ENCODE measurements around the gene PRR20G. TPM values are rescaled to one million over a fixed set of nuclear protein-coding genes. Genes with fewer than 3 reads are reported as not detected.

The PRR20G gene
- polyA plus RNA-seq, 2 of the 4 experiments (the other 2 are of a cell fraction) = not detected

- POLR2A ChIA-PET = no interaction called here
Measured at GRCh38 chr3:127264292-127264691, 23.6 kb downstream of the PRR20G start.

GRCh38 chr3:127263586-127264231 lies 24.1 kb downstream of the PRR20G start:
- Histone ChIP-seq H3K4me3 (no peak overlapping the region), H3K27ac (no peak overlapping the region), H3K9me3 (peaks cover 1% of the 10 kb centered on the region; the same call in 1 of the 3 replicates), H3K4me2 (no peak overlapping the region), H3K4me1 (no peaks in the 10 kb centered on the region)
- ATAC-seq (no peak), DNase-seq (ENCODE audit: low read depth in 1 of 2, low spot score in 1 of 2) (no peak), FAIRE-seq (no peak)
- TF ChIP-seq HMGXB4 (CRISPR knock-in tag; IDR thresholded peaks at IDR 0.05; ENCODE audit: borderline replicate concordance) (no peak), ATOH8 (CRISPR knock-in tag; IDR thresholded peaks at IDR 0.05; ENCODE audit: low read depth) (no peak)
- ChIA-PET CTCF (interaction anchor here (1.0 to 1.3 kb wide), 2 partner anchors 9 to 14 kb away, joined by 3 read pairs; no protein-coding TSS in a partner anchor), POLR2A (no interaction called here)
- WGBS (ENCODE audit: missing lambda C conversion rate) = 37% methylated on average over 4 of the region's 9 CpGs

More at GRCh38 chr3:127264292-127264691, 23.6 kb downstream of the PRR20G start:
- FAIRE-seq = no peak
- H3K27ac ChIP-seq = no peak overlapping the region
- H3K4me3 ChIP-seq = no peak overlapping the region
- WGBS (ENCODE audit: missing lambda C conversion rate) = 9% methylated on average over 5 of the region's 5 CpGs
- peaks cover 6% of the 10 kb centered on the region; the same call in 1 of the 3 replicates for H3K9me3 ChIP-seq
- ATAC-seq = peak; percentile 43 to 69; a peak in 3 of 6 replicates
- CTCF ChIA-PET = interaction anchor here (1.0 to 1.3 kb wide), 2 partner anchors 10 to 14 kb away, joined by 3 read pairs; no protein-coding TSS in a partner anchor
- peak in 1 of 2 experiments; percentile 7 for DNase-seq (ENCODE audit: low read depth in 1 of 2, low spot score in 1 of 2)
- H3K4me1 ChIP-seq = no peaks in the 10 kb centered on the region
- no peak overlapping the region for H3K4me2 ChIP-seq
- no peak for TF ChIP-seq RFX5 (IDR thresholded peaks at IDR 0.05)
- no peak for TF ChIP-seq CBX2 (IDR thresholded peaks at IDR 0.05; ENCODE audit: borderline replicate concordance, low read depth)
- no peak for TF ChIP-seq ESRRA (IDR thresholded peaks at IDR 0.05; ENCODE audit: borderline replicate concordance, low read length)

GRCh38 chr3:127263037-127263436 lies 24.8 kb downstream of the PRR20G start:
- H3K4me2 ChIP-seq = no peak overlapping the region
- ATAC-seq (no peak), DNase-seq (ENCODE audit: low read depth in 1 of 2, low spot score in 1 of 2) (no peak), FAIRE-seq (no peak)
- WGBS (ENCODE audit: missing lambda C conversion rate) = 43% methylated on average over 3 of the region's 4 CpGs
- TF ChIP-seq NFE2L2 (conservative IDR thresholded peaks at IDR 0.05; ENCODE audit: low read length) (no peak), PBX3 (IDR thresholded peaks at IDR 0.05) (no peak), HOXB5 (CRISPR knock-in tag; IDR thresholded peaks at IDR 0.05) (no peak), REST (IDR thresholded peaks at IDR 0.05) (no peak), ESRRA (IDR thresholded peaks at IDR 0.05; ENCODE audit: borderline replicate concordance, low read length) (no peak), MAX (IDR thresholded peaks at IDR 0.05) (no peak), RCOR1 (IDR thresholded peaks at IDR 0.05; ENCODE audit: low read depth, low read length) (no peak)
- H3K4me3 ChIP-seq = no peak overlapping the region
- CTCF ChIA-PET = no interaction called here
- no peaks in the 10 kb centered on the region for H3K9me3 ChIP-seq
- H3K4me1 ChIP-seq = no peaks in the 10 kb centered on the region
- POLR2A ChIA-PET = no interaction called here
- H3K27ac ChIP-seq = no peak overlapping the region

Measured in A549 (cell line).